ENCODE measurements around the gene BAAT.

DNA sequence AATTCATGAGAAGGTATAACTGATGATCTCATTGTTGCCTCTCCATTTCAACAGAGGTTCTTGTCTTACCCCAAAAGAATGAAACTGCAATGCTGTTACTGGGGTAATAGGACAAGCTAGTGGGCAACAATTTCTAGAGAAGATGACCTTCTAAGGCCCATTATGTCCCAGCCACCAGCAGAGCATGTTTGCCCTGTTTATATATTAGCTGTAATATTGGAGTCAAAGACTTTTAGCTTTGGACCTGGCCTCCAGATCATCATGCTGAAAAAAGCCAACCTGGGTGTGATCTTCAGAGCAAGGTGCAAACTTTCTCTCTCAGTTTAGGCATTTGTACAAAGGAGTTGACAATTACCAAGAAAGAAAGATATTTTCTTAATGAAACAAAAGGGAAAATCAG is 47.4 kb upstream of the BAAT start:
- TF ChIP-seq, protein P1, sequence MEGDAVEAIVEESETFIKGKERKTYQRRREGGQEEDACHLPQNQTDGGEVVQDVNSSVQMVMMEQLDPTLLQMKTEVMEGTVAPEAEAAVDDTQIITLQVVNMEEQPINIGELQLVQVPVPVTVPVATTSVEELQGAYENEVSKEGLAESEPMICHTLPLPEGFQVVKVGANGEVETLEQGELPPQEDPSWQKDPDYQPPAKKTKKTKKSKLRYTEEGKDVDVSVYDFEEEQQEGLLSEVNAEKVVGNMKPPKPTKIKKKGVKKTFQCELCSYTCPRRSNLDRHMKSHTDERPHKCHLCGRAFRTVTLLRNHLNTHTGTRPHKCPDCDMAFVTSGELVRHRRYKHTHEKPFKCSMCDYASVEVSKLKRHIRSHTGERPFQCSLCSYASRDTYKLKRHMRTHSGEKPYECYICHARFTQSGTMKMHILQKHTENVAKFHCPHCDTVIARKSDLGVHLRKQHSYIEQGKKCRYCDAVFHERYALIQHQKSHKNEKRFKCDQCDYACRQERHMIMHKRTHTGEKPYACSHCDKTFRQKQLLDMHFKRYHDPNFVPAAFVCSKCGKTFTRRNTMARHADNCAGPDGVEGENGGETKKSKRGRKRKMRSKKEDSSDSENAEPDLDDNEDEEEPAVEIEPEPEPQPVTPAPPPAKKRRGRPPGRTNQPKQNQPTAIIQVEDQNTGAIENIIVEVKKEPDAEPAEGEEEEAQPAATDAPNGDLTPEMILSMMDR (IDR thresholded peaks at IDR 0.05 in 2 of 3, conservative IDR thresholded peaks at IDR 0.05 in 1 of 3; ENCODE audit: borderline replicate concordance in 1 of 3, insufficient read depth in 1 of 3, low read depth in 2 of 3, low read length in 2 of 3), result no peak
- TF ChIP-seq POLR2A (IDR thresholded peaks at IDR 0.05; ENCODE audit: borderline replicate concordance, extremely low read depth, insufficient read depth, insufficient read length), result no peak
- TF ChIP-seq, protein P2, sequence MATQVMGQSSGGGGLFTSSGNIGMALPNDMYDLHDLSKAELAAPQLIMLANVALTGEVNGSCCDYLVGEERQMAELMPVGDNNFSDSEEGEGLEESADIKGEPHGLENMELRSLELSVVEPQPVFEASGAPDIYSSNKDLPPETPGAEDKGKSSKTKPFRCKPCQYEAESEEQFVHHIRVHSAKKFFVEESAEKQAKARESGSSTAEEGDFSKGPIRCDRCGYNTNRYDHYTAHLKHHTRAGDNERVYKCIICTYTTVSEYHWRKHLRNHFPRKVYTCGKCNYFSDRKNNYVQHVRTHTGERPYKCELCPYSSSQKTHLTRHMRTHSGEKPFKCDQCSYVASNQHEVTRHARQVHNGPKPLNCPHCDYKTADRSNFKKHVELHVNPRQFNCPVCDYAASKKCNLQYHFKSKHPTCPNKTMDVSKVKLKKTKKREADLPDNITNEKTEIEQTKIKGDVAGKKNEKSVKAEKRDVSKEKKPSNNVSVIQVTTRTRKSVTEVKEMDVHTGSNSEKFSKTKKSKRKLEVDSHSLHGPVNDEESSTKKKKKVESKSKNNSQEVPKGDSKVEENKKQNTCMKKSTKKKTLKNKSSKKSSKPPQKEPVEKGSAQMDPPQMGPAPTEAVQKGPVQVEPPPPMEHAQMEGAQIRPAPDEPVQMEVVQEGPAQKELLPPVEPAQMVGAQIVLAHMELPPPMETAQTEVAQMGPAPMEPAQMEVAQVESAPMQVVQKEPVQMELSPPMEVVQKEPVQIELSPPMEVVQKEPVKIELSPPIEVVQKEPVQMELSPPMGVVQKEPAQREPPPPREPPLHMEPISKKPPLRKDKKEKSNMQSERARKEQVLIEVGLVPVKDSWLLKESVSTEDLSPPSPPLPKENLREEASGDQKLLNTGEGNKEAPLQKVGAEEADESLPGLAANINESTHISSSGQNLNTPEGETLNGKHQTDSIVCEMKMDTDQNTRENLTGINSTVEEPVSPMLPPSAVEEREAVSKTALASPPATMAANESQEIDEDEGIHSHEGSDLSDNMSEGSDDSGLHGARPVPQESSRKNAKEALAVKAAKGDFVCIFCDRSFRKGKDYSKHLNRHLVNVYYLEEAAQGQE (IDR thresholded peaks at IDR 0.05; ENCODE audit: low read depth), result no peak
- no peak for TF ChIP-seq POLR2AphosphoS5 (IDR thresholded peaks at IDR 0.05; ENCODE audit: low read depth, low read length)
- TF ChIP-seq EZH2 (IDR thresholded peaks at IDR 0.05), result no peak
- TF ChIP-seq SRF (IDR thresholded peaks at IDR 0.05; ENCODE audit: low read depth), result no peak
- no peak for TF ChIP-seq ZFX (IDR thresholded peaks at IDR 0.05)
